HG02852 (cell line): Measurements from ENCODE around the gene PAPSS2.

ENCODE experiments used
- ATAC-seq: cut with Tn5 transposase; IDR thresholded peaks from one replicate; pipeline ENCODE4 v1.9.1; 2021; ENCODE audit warnings: mild to moderate bottlenecking, moderate library complexity; ENCODE audit not compliant: unreplicated experiment

The PAPSS2 gene

DNA sequence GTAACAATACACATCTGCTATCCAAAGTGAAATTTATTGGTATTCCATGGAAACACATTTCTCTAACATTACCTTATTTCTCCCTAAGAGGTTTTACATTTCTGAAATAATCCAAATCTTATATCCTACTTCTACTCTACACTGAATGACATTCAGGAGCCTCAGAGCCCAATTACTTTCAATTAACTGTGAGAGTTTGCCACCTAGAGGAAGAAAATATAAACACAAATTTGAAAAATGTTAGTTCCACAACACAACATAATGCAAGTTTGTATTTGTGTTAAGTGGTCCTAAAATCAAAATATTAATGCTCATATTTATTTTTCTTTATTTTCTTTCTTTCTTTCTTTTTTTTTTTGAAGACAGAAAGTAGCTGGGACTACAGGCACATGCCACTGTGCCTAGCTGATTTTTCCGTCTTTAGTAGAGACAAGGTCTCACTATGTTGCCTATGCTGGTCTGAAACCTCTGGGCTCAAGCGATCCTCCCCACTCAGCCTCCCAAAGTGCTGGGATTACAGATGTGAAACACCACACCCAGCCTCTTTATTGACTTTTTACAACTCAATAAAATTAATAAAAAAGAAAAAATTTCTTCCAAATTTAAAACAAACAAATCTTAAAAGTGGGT is 112.3 kb downstream of the PAPSS2 start:
- no peak for ATAC-seq

DNA sequence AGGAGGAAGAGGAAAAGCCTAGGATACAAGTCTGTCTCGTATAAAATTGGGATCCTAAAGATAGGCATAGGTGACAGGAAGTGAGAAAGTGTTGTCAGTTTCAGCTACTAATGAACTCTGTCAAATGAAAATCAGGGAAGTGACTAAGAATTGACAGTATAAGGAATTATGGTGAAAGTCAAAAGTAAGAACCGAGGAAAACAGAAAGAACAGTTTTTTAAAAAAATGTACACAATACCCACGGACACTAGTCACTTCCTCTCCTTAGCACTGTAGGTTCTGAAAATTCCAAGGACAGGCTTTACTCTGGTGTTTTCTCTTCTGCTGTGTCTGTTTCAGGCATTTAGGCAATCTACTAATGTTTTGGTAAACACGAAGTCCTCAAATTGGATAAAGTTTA is 116.1 kb downstream of the PAPSS2 start:
- no peak for ATAC-seq

DNA sequence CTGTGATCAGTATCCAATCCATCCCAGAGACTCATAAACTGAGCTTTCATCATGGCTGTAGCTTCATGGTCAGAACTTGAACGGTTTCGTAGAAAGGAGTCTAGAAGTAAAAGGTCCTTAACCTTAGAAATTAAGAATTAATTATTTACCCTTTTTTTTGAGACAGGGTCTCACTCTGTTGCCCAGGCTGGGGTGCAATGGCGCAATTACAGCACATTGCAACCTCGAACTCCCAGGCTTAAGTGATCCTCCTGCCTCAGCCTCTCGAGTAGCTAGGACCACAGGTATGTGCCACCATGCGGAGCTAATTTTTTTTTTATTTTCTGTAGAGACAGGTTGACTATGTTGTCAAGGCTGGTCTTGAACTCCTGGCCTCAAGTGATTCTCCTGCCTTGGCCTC is 116.7 kb downstream of the PAPSS2 start:
- ATAC-seq: no peak

DNA sequence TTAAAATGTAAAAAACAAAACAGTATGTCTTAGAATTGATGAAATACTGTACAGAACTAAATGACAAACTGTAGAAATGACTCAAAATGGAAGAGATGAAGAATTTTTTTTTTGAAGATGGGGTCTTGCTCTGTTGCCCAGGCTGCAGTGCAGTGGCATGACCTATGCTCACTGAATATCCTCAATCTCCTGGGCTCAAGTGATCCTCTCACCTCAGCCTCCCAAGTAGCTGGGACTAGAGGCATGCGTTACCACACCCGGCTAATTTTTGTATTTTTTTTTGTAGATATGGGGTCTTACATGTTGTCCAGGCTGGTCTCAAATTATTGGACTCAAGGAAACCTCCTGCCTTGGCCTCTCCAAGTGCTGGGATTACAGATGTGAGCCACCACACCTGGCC is 121.9 kb downstream of the PAPSS2 start:
- no peak for ATAC-seq

DNA sequence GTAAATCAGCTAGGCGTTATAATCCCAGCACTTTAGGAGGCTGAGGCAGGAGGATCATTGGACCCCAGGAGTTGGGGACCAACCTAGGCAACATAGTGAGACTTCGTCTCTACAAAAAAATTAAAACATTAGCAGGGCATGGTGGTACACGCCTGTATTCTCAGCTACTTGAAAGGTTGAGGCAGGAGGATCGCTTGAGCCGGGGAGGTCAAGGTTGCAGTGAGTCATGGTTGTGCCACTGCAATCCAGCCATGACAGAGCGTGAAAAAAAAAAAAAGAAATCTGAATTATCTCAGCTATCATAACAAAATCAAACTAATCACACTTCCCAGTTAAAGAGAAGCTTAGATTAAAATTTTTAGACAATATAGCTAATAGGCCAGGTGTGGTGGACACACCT is 123.0 kb downstream of the PAPSS2 start:
- ATAC-seq: no peak

DNA sequence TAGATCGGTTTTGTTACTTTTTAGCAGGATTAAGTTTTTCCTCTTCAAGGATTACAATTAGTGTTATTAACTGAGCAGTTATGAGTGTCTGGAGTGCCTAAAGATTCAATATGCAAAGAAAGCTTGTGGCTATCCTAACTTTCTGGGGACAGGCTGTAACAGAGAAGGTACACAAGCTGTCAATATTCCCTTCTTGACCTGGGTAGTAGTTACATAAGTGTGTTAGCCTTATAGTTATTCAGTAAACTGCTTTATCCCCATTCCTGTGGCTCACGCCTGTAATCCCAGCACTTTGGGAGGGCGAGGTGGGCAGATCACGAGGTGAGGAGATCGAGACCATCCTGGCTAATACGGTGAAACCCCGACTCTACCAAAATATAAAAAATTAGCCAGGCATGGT is 126.7 kb downstream of the PAPSS2 start:
- ATAC-seq: no peak

DNA sequence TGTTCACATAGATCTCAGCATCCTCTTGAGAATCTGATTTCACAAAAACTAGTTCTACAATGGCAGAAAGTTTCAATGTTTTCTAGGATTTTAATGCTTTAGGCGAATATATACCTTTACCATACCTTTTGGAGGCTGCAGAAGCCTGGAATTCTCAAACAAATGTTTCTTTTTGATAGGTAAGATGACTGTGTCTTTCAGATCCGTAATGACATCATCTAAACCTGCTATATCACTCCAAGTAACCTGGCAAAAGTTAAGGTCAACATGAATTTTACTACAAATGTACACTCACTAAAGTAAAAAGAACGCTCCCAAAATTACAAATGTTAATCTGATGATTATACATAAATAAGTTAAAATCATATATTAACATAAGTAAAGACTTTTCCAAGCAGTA is 130.5 kb downstream of the PAPSS2 start:
- ATAC-seq: no peak

DNA sequence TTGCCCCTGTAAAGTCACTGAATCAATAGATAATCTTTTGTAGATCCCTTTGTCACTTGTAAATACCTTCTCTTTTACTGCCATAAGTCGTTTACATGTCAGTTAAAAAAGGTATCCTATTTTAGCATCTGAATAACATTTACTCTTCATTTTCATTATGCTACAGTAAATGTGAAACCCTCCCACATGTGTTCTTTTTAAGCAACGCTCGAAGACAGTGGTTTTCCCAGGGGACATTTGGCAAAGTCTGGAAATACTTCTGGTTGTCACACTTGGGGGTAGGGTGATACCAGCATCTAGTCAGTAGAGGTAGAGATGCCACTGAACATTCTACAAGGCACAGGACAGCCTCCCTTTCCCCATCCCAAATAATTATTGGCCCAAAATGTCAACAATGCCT is 134.6 kb downstream of the PAPSS2 start:
- peak; percentile 41 for ATAC-seq
